Fibroblast of skin of right quadriceps (primary cell): ENCODE data around the gene RND2.
"Not testable (repeated sequence)": the region's sequence is repeated elsewhere in the genome, so short reads cannot be mapped to it uniquely, and the experiment has no call there.

Source experiments
- DNase-seq: peaks from one replicate; pipeline ENCODE4 v3.0.0-alpha.2; 2013

Gene RND2

GRCh38 chr17:43027091-43028032 is 2.3 kb downstream of the RND2 start:
- DNase-seq = no peak

- DNase-seq = no peak
Observed at GRCh38 chr17:43028221-43028861, 3.3 kb downstream of the RND2 start.

GRCh38 chr17:43030137-43030767 is 5.2 kb downstream of the RND2 start:
- DNase-seq = no peak

GRCh38 chr17:43031666-43032065 is 6.6 kb downstream of the RND2 start:
- DNase-seq = no peak

- DNase-seq = no peak
Observed at GRCh38 chr17:43033948-43034881, 9.2 kb downstream of the RND2 start.

GRCh38 chr17:43034894-43035293 is 9.9 kb downstream of the RND2 start:
- DNase-seq = no peak

- DNase-seq = no peak
Observed at GRCh38 chr17:43039646-43040045, 14.6 kb downstream of the RND2 start.

- no peak for DNase-seq
Observed at GRCh38 chr17:43040655-43041054, 15.6 kb downstream of the RND2 start.

- DNase-seq = no peak
Observed at GRCh38 chr17:43042025-43042628, 17.1 kb downstream of the RND2 start.

GRCh38 chr17:43043307-43043706 is 18.3 kb downstream of the RND2 start:
- DNase-seq = no peak

GRCh38 chr17:43044024-43044423 is 19.0 kb downstream of the RND2 start:
- no peak for DNase-seq

- no peak for DNase-seq
Observed at GRCh38 chr17:43051969-43052368, 26.9 kb downstream of the RND2 start.

GRCh38 chr17:43053008-43053407 is 28.0 kb downstream of the RND2 start:
- not testable (repeated sequence) for DNase-seq

GRCh38 chr17:43056051-43056450 is 31.0 kb downstream of the RND2 start:
- no peak for DNase-seq

GRCh38 chr17:43062984-43063638 is 38.1 kb downstream of the RND2 start:
- DNase-seq = no peak

GRCh38 chr17:43068570-43069367 is 43.7 kb downstream of the RND2 start:
- no peak for DNase-seq

- no peak for DNase-seq
Observed at GRCh38 chr17:43069368-43069898, 44.4 kb downstream of the RND2 start.

GRCh38 chr17:43070257-43070656 is 45.2 kb downstream of the RND2 start:
- DNase-seq = no peak

- no peak for DNase-seq
Observed at GRCh38 chr17:43070872-43071271, 45.8 kb downstream of the RND2 start.

- DNase-seq = no peak
Observed at GRCh38 chr17:43074869-43075268, 49.8 kb downstream of the RND2 start.
